ENCODE data around the gene PLEKHB1.
A peak's percentile ranks its signal among the peaks of the same experiment; 100 is the strongest.

Gene PLEKHB1

GRCh38 chr11:73645972-73646631 lies at the start of gene PLEKHB1:
PLEKHB1 (plus strand) TSS chr11:73646581; CDS start chr11:73646609, 28 bp downstream.
- DNase-seq (ENCODE audit: low read depth) = no peak

GRCh38 chr11:73597336-73597955 lies 48.9 kb upstream of the PLEKHB1 start:
- DNase-seq (ENCODE audit: low read depth) = no peak

GRCh38 chr11:73597956-73598718 lies 48.2 kb upstream of the PLEKHB1 start, which contains the start of gene FAM168A:
FAM168A (minus strand) TSS chr11:73598112; CDS start chr11:73468474, 129,638 bp downstream.
- peak; percentile 96 for DNase-seq (ENCODE audit: low read depth)

GRCh38 chr11:73598719-73599379 lies 47.5 kb upstream of the PLEKHB1 start:
- no peak for DNase-seq (ENCODE audit: low read depth)

- no peak for DNase-seq (ENCODE audit: low read depth)
Observed at GRCh38 chr11:73612601-73613140, 33.7 kb upstream of the PLEKHB1 start.

- no peak for DNase-seq (ENCODE audit: low read depth)
Observed at GRCh38 chr11:73614591-73614990, 31.8 kb upstream of the PLEKHB1 start.

GRCh38 chr11:73622926-73623593 lies 23.3 kb upstream of the PLEKHB1 start:
- no peak for DNase-seq (ENCODE audit: low read depth)

- peak; percentile 8 for DNase-seq (ENCODE audit: low read depth)
Observed at GRCh38 chr11:73623686-73624085, 22.7 kb upstream of the PLEKHB1 start.

GRCh38 chr11:73625696-73626318 lies 20.6 kb upstream of the PLEKHB1 start:
- DNase-seq (ENCODE audit: low read depth) = peak; percentile 38

- DNase-seq (ENCODE audit: low read depth) = no peak
Observed at GRCh38 chr11:73629907-73630306, 16.5 kb upstream of the PLEKHB1 start.

GRCh38 chr11:73632996-73633395 lies 13.4 kb upstream of the PLEKHB1 start:
- no peak for DNase-seq (ENCODE audit: low read depth)

GRCh38 chr11:73633999-73634398 lies 12.4 kb upstream of the PLEKHB1 start:
- DNase-seq (ENCODE audit: low read depth) = no peak

GRCh38 chr11:73635721-73636120 lies 10.7 kb upstream of the PLEKHB1 start:
- no peak for DNase-seq (ENCODE audit: low read depth)

GRCh38 chr11:73636249-73636648 lies 10.1 kb upstream of the PLEKHB1 start:
- no peak for DNase-seq (ENCODE audit: low read depth)

GRCh38 chr11:73637012-73637411 lies 9.4 kb upstream of the PLEKHB1 start:
- DNase-seq (ENCODE audit: low read depth) = no peak

GRCh38 chr11:73640592-73640991 lies 5.8 kb upstream of the PLEKHB1 start:
- no peak for DNase-seq (ENCODE audit: low read depth)

GRCh38 chr11:73641668-73642067 lies 4.7 kb upstream of the PLEKHB1 start:
- no peak for DNase-seq (ENCODE audit: low read depth)

- no peak for DNase-seq (ENCODE audit: low read depth)
Observed at GRCh38 chr11:73645121-73645969, 1.0 kb upstream of the PLEKHB1 start.

- DNase-seq (ENCODE audit: low read depth) = peak; percentile 56
Observed at GRCh38 chr11:73647459-73648100, 1.2 kb downstream of the PLEKHB1 start.

GRCh38 chr11:73648121-73648520 lies 1.7 kb downstream of the PLEKHB1 start:
- no peak for DNase-seq (ENCODE audit: low read depth)
